ENCODE results near the gene FKBP8.

DNA sequence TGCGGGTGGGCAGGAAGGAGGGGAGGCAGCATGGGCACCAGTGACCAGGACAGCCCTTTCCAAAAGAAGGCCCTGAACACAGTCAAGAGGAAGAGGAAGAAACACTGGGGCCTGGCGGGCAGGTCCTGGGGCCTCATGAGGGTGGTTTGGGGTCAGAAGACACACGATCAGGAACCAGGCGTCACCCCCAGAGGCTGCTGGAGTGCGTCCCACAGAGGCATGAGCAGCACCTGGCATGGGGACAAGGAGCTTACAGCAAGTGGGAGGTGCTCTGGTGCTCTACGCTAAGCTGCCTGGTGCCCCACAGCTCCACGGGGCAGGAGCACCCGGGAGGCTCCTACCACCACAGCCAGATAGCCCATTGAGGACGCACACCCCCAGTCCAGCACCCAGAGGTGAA is 41.5 kb downstream of the FKBP8 start:
- TF ChIP-seq, protein P1, sequence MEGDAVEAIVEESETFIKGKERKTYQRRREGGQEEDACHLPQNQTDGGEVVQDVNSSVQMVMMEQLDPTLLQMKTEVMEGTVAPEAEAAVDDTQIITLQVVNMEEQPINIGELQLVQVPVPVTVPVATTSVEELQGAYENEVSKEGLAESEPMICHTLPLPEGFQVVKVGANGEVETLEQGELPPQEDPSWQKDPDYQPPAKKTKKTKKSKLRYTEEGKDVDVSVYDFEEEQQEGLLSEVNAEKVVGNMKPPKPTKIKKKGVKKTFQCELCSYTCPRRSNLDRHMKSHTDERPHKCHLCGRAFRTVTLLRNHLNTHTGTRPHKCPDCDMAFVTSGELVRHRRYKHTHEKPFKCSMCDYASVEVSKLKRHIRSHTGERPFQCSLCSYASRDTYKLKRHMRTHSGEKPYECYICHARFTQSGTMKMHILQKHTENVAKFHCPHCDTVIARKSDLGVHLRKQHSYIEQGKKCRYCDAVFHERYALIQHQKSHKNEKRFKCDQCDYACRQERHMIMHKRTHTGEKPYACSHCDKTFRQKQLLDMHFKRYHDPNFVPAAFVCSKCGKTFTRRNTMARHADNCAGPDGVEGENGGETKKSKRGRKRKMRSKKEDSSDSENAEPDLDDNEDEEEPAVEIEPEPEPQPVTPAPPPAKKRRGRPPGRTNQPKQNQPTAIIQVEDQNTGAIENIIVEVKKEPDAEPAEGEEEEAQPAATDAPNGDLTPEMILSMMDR (conservative IDR thresholded peaks at IDR 0.05; ENCODE audit: low read depth, low read length): no peak
- TF ChIP-seq MAZ (IDR thresholded peaks at IDR 0.05; ENCODE audit: borderline replicate concordance, low read depth, low read length) (no peak), CEBPB (IDR thresholded peaks at IDR 0.05; ENCODE audit: low read depth, low read length) (no peak), RCOR1 (IDR thresholded peaks at IDR 0.05; ENCODE audit: insufficient replicate concordance, low read length) (no peak)

Data from IMR-90 (cell line).